ENCODE data around the gene CADM1.

The CADM1 gene

GRCh38 chr11:115504276-115505158 is at the start of gene CADM1:
Gene CADM1 (minus strand): TSS chr11:115504415.
- peak; percentile 93 for ATAC-seq
- peak; percentile 51 to 79 for DNase-seq (ENCODE audit: low spot score in 2 of 2)
- H3K27ac Mint-ChIP-seq, result no peak within 1 kb of the TSS
- H3K4me3 Mint-ChIP-seq, result no peak within 1 kb of the TSS
- H3K4me1 Mint-ChIP-seq, result peaks cover 11% of the 10 kb centered on the region
- H3K36me3 Mint-ChIP-seq, result no peaks in the 10 kb centered on the region
- H3K9me3 Mint-ChIP-seq, result no peaks in the 10 kb centered on the region

- Mint-ChIP-seq H3K36me3 (no peaks in the 10 kb centered on the region), H3K4me3 (no peak overlapping the region), H3K9me3 (no peaks in the 10 kb centered on the region), H3K27ac (no peak overlapping the region), H3K4me1 (no peaks in the 10 kb centered on the region)
- ATAC-seq, result no peak
- DNase-seq (ENCODE audit: low spot score in 2 of 2), result no peak
Observed at GRCh38 chr11:115552773-115553438, 48.7 kb upstream of the CADM1 start.

DNA sequence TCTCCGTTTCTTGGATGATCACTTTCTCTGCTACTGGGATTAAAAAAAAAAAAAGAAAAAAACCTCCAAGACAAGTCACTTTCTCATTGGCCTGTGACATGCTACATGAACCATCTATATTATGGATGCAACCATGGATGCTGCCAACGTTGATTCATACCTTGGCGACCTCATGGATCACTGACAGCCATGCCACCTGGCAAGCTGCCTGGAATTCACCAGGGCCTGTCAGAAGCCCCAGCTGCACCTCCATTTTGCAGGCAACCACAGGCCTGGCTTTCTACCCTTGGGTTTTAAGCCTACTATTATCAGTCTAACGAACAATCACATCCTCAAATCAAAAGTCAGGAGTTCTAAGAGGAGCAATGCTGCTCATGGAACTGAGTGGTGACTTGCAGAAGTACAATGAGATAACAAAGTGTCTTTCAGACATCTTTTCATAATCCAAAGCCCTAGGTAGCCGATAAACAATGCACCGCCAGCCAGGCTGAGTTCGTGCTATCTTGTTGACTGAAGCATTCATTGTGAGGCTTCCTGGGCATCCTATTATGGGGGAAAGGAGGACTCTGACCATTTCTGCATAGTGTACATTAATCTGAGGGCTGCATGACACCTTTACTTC is 48.0 kb upstream of the CADM1 start:
- DNase-seq (ENCODE audit: low spot score in 2 of 2), result no peak
- Mint-ChIP-seq H3K9me3 (no peaks in the 10 kb centered on the region), H3K27ac (no peak overlapping the region), H3K4me1 (no peaks in the 10 kb centered on the region), H3K36me3 (no peaks in the 10 kb centered on the region), H3K4me3 (no peak overlapping the region)
- ATAC-seq, result no peak

DNA sequence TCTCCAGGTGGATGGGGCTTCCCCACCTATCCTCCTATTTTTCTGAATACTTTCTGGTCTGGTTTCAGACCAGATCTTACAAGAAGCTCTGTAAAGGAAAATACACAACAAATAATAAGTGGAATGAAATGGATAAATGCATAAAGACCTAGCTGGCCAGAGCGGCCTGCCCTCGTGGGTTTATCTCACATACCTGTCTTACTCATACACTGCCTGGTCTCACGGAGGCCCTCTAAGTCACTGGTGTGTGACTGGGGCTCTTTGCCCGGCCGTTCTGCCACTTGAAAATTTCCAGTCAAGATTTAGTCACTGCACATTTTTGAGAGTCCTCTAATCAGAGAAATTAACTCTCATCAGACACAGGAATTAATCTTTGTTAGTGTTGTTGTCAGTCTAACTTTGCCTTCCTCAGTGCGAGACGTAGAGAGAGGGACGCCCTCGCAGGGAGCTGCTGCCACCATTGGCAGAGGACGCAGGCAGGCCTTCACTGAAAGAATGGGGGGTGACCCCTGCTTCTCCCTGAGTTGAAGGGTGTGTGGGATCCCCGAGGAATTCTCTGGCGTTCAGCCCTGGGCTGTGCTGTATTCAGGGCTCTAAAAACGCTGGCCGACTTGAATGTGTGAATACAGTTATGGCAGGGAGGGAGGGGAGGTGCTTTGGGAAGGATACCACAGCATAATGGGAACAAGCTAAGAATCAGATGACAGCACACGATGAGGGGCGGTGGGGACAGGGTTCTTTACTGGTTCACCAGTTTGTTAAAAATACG is 46.3 kb upstream of the CADM1 start:
- no peaks in the 10 kb centered on the region for H3K9me3 Mint-ChIP-seq
- no peaks in the 10 kb centered on the region for H3K36me3 Mint-ChIP-seq
- no peak for DNase-seq (ENCODE audit: low spot score in 2 of 2)
- H3K4me1 Mint-ChIP-seq, result no peaks in the 10 kb centered on the region
- ATAC-seq, result no peak
- no peak overlapping the region for H3K4me3 Mint-ChIP-seq
- H3K27ac Mint-ChIP-seq, result no peak overlapping the region

DNA sequence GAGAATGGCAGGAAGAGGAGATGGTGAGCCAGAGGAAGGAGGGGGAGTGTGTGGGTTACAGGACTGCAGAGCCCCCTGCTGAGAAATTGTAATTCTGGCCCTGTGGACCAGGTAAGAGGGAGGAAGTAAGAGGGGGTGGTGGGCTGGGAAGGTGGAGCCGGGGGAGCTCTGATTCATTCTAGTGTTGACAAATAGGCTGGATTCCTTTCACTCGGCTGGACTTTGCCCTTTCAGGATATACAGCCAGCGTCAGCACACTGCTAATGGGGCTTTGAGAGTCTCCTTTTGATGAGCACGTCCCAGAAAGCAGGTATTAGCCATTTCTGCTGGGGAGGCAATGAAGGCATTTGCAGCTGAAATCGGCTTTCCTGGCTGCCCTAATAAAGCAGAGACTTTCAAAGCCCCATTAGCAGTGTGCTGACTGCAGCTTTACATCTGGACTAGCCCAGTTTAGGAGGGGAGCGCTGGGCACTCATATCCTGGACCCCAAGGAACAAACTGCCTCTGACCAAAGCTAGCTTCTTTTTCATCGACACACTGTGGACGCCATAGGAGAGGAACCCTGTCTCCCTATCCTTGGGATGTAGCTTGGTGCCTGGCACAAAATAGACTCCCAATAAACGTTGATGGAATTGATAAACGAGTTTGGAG is 44.8 kb upstream of the CADM1 start:
- no peaks in the 10 kb centered on the region for H3K9me3 Mint-ChIP-seq

DNA sequence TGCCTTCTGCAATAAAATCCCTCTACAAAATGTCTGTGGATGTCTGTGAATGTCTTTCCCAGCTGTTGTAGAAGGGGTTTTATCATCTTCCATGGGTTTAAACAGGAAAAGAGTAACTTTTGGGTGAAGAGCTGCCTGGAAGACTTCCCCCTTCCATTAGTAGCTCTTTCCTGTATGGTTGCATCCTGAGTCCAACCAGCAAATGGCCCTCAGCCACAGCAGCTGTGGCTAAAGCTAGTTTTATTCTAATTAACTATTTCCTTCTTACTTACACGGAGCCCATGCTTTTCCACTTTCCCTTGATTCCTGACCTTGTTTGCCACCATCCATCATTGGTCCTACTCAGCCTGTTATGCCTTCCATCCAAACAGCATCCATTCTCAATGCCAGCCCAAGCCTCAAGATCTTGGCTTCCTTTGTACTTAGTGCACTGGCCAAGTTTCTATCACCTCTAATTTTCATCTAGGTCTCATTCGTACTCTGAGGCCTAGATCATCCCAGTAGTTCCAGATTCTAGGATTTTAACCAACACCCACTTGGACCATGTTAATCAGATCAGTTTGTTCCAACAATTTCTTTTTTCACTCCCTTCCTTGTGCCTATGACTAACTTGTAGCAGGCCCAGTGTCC is 41.5 kb upstream of the CADM1 start:
- Mint-ChIP-seq H3K4me3 (no peak overlapping the region), H3K9me3 (no peaks in the 10 kb centered on the region), H3K36me3 (no peaks in the 10 kb centered on the region), H3K4me1 (no peaks in the 10 kb centered on the region), H3K27ac (no peak overlapping the region)
- ATAC-seq (no peak), DNase-seq (ENCODE audit: low spot score in 2 of 2) (no peak)

More for the DNA sequence above, 44.8 kb upstream of the CADM1 start:
- H3K36me3 Mint-ChIP-seq, result no peaks in the 10 kb centered on the region
- no peak overlapping the region for H3K4me3 Mint-ChIP-seq
- ATAC-seq (no peak), DNase-seq (ENCODE audit: low spot score in 2 of 2) (no peak)
- H3K4me1 Mint-ChIP-seq, result no peaks in the 10 kb centered on the region
- no peak overlapping the region for H3K27ac Mint-ChIP-seq

DNA sequence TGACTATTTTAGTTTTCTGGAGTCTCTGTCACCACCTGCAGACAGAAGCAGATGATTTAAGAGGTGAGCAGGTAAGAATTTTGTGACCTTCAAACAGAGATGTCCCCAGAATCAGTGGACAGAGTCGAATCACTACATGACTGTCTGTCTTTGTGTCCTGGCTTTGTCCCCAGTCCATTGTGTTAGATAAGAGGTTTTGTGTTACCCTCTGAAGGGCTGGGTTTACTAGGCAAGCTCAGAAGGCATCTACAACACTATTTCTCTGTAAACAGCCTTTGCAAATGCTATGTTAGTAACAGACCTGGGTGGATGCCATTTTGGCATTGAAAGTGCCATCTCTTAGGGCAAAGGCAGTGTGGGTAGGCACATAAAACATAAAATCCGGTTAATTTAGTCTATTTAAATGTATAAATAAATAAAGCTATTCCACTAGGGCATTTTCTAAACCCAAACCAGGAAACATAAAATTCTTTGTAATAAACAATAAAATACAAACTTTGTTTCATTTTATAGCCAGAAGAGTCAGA is 40.3 kb upstream of the CADM1 start:
- H3K9me3 Mint-ChIP-seq, result no peaks in the 10 kb centered on the region
- no peak for DNase-seq (ENCODE audit: low spot score in 2 of 2)

GRCh38 chr11:115541518-115541917 is 37.3 kb upstream of the CADM1 start:
- no peak overlapping the region for H3K27ac Mint-ChIP-seq
- no peak for ATAC-seq

More for the DNA sequence above, 40.3 kb upstream of the CADM1 start:
- no peak for ATAC-seq
- no peak overlapping the region for H3K27ac Mint-ChIP-seq
- H3K4me3 Mint-ChIP-seq, result no peak overlapping the region
- H3K36me3 Mint-ChIP-seq, result no peaks in the 10 kb centered on the region
- H3K4me1 Mint-ChIP-seq, result no peaks in the 10 kb centered on the region

DNA sequence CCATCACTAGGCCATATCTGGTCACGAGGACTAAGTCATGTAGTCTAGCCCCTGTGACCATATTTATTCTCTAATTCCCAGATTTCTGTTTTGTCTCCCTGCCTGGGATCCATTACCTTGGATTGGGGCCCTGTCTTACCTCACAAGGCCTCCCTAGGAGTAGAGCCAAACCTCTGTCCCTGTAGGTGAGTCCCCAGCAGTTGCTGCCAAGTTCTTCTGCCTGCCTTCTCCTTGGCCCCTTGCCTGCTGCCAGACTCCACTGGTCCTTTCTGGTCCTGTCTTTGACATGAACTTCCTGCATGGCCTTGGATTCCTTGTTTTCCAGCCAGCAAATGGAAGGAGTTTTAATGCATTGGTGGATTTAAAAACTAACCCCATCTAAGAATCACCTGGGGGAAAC is 35.6 kb upstream of the CADM1 start:
- H3K9me3 Mint-ChIP-seq, result no peaks in the 10 kb centered on the region
- DNase-seq (ENCODE audit: low spot score in 2 of 2) (no peak), ATAC-seq (no peak)
- no peaks in the 10 kb centered on the region for H3K4me1 Mint-ChIP-seq
- no peak overlapping the region for H3K4me3 Mint-ChIP-seq
- no peaks in the 10 kb centered on the region for H3K36me3 Mint-ChIP-seq
- H3K27ac Mint-ChIP-seq, result no peak overlapping the region

More at GRCh38 chr11:115541518-115541917, 37.3 kb upstream of the CADM1 start:
- no peaks in the 10 kb centered on the region for H3K4me1 Mint-ChIP-seq
- DNase-seq (ENCODE audit: low spot score in 2 of 2), result no peak
- H3K4me3 Mint-ChIP-seq, result no peak overlapping the region
- no peaks in the 10 kb centered on the region for H3K36me3 Mint-ChIP-seq
- no peaks in the 10 kb centered on the region for H3K9me3 Mint-ChIP-seq

GRCh38 chr11:115535781-115536180 is 31.6 kb upstream of the CADM1 start:
- no peak overlapping the region for H3K27ac Mint-ChIP-seq
- H3K9me3 Mint-ChIP-seq, result no peaks in the 10 kb centered on the region
- ATAC-seq (no peak), DNase-seq (ENCODE audit: low spot score in 2 of 2) (no peak)
- H3K4me1 Mint-ChIP-seq, result no peaks in the 10 kb centered on the region
- no peak overlapping the region for H3K4me3 Mint-ChIP-seq
- no peaks in the 10 kb centered on the region for H3K36me3 Mint-ChIP-seq

DNA sequence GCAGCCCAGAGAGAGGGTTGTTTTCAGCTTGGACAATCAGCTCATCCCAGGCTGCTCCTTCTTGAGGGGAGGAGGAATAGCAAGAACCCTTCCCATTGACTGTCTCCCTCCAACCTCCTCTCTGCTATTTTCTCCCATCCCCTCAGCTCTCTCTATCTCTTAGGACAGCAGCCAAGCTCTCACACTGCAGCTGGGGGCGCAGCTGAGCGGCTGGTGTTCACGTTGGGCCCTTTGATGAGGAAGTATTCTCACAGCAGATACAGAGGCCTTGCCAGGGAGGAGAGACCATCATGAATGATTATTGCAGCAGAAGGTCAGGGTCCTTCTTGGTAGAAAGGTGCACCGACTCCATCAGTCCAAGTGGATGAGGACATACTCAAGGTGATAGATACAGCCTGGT is 26.5 kb upstream of the CADM1 start:
- Mint-ChIP-seq H3K27ac (no peak overlapping the region), H3K4me1 (no peaks in the 10 kb centered on the region), H3K4me3 (no peak overlapping the region), H3K36me3 (no peaks in the 10 kb centered on the region), H3K9me3 (no peaks in the 10 kb centered on the region)
- DNase-seq (ENCODE audit: low spot score in 2 of 2) (no peak), ATAC-seq (no peak)

DNA sequence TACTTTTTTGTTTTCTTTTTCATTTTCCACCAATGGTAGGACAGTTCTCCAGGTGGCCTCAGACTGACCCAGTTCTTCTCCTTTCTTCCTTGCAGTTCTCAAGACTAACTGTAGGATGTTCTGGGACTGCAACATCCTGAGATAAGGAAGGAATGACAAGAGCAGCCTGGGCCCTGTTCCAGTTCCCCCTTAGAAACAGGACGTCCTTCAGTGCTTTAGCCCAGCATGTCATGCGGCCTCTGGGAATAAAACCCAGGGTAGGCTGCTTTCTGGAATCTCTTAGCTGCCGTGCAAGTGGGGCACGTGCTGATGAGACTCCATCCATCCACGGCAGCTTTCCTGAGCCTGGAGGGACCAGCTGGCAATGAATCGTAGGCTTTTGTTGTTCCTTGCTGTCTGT is 24.0 kb upstream of the CADM1 start:
- no peak for ATAC-seq
- Mint-ChIP-seq H3K9me3 (no peaks in the 10 kb centered on the region), H3K4me1 (no peaks in the 10 kb centered on the region), H3K36me3 (no peaks in the 10 kb centered on the region), H3K4me3 (no peak overlapping the region), H3K27ac (no peak overlapping the region)
- no peak for DNase-seq (ENCODE audit: low spot score in 2 of 2)

DNA sequence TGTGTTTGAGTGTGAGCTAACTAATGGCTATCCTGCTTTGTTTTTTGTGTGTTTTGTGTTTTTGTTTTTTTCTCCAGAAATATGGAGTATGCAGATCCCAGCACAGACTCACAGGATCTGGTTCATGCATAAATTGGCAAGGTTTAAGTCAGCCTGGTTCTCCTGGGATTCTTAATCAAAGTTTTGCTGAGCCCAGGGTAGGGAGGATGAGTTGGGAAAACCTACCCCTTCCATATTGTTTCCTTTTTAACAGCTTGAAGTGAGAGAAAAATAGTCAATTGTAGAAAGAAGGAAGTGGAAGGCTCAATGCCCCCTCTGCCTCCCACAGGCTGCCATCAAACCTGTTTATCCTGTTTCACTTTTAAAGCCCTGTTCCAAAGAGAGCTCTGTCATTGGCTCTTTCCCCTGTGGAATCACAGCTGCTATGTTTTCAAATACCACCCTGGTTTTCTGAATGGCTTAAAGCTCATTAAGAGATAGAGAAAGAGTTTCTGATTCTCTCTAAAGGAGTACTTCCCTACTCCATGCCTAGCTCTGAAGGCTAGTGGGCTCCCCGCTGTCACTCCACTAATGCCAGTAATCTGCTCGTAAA is 23.4 kb upstream of the CADM1 start:
- DNase-seq (ENCODE audit: low spot score in 2 of 2) (no peak), ATAC-seq (no peak)
- Mint-ChIP-seq H3K27ac (no peak overlapping the region), H3K4me3 (no peak overlapping the region), H3K36me3 (no peaks in the 10 kb centered on the region), H3K9me3 (no peaks in the 10 kb centered on the region), H3K4me1 (no peaks in the 10 kb centered on the region)

DNA sequence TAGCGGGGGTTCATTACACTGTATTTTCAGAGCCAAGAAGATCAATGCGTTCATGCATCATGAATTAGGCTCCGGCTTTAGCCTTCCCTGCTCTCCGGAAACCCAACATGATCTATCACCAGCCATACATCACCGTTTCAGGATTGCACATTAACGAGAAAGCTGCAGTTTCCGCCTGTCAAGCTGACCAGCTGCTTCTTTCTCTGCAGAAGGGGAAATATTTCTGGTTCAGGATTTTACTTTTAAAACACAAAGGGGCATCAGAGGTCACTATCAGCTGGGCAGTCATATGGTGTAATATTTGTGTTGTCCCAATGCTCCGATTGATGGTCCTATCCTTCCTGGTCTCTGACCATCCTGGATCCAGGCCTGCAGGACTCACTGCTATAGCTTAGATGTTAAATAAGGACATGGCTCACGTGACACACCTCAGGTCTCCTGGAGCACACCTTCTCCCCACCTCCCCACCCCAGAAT is 21.4 kb upstream of the CADM1 start:
- DNase-seq (ENCODE audit: low spot score in 2 of 2), result no peak
- H3K4me3 Mint-ChIP-seq, result no peak overlapping the region
- H3K27ac Mint-ChIP-seq, result no peak overlapping the region
- no peak for ATAC-seq
- no peaks in the 10 kb centered on the region for H3K4me1 Mint-ChIP-seq
- no peaks in the 10 kb centered on the region for H3K9me3 Mint-ChIP-seq
- H3K36me3 Mint-ChIP-seq, result no peaks in the 10 kb centered on the region
